Breast epithelium (tissue), 3 donors: ENCODE measurements around the gene PLEKHG7.

ENCODE experiments used
- CTCF ChIP-seq, 3 donors: fragments of 450-650 bp; IDR thresholded peaks; one replicate each; pipeline ENCODE4 v1.5.1; 2016 to 2017; ENCODE audit warnings: antibody characterized with exemption in 3 of 3, mild to moderate bottlenecking in 3 of 3, moderate library complexity in 3 of 3
- POLR2A ChIP-seq: fragments of 450-650 bp; IDR thresholded peaks from one replicate; pipeline ENCODE4 v1.6.1; 2016; ENCODE audit warnings: antibody characterized with exemption, mild to moderate bottlenecking, moderate library complexity
- POLR2AphosphoS5 ChIP-seq, 3 donors: sonication (generic); formaldehyde crosslinking; IDR thresholded peaks; one replicate each; pipeline ENCODE4 v1.6.1; 2017; ENCODE audit warnings: antibody characterized with exemption in 3 of 3

- TF ChIP-seq CTCF (IDR thresholded peaks at IDR 0.05) (no peak), POLR2AphosphoS5 (IDR thresholded peaks at IDR 0.05) (no peak), POLR2A (no peak)
Observed at GRCh38 chr12:92726850-92727249, 24.1 kb downstream of the PLEKHG7 start.
